HepG2 (cell line): ENCODE results near the gene GPAT3. TPM values are rescaled to one million over a fixed set of nuclear protein-coding genes. Genes with fewer than 3 reads are reported as not detected.
A peak's percentile ranks its signal among the peaks of the same experiment; 100 is the strongest.

Source experiments
- ARID3A ChIP-seq: IDR thresholded peaks from 2 replicates; pipeline ENCODE4 v1.6.1; 2012; ENCODE audit warnings: low read depth, low read length, improper control_type of control experiment
- ATF3 ChIP-seq: sonication (generic); formaldehyde crosslinking; IDR thresholded peaks from 2 replicates; pipeline ENCODE4 v1.4.0; 2020; ENCODE audit warnings: missing genetic modification reagents
- FOSL2 ChIP-seq: sonication (generic); formaldehyde crosslinking; IDR thresholded peaks from 2 replicates; pipeline ENCODE4 v1.4.0; 2020; ENCODE audit warnings: missing genetic modification reagents
- KAT7 ChIP-seq: IDR thresholded peaks from 2 replicates; pipeline ENCODE4 v1.6.1; 2018; ENCODE audit warnings: borderline replicate concordance, missing compliant biosample characterization
- MAFF ChIP-seq: IDR thresholded peaks from 2 replicates; pipeline ENCODE4 v1.6.1; 2011; ENCODE audit warnings: low read depth, low read length, improper control_type of control experiment
- MAFK ChIP-seq, 2 experiments: IDR thresholded peaks in 1 of 2; conservative IDR thresholded peaks in 1 of 2; 2 replicates each; pipeline ENCODE4 v1.6.1; 2011; ENCODE audit warnings: improper control_type of control experiment in 2 of 2, low read length in 2 of 2
- MED1 ChIP-seq: sonication (generic); formaldehyde crosslinking; IDR thresholded peaks from 2 replicates; pipeline ENCODE4 v1.4.0; 2020; ENCODE audit warnings: missing genetic modification reagents
- NFE2 ChIP-seq: sonication (generic); formaldehyde crosslinking; IDR thresholded peaks from 2 replicates; pipeline ENCODE4 v1.4.0; 2020; ENCODE audit warnings: missing genetic modification reagents
- SAP130 ChIP-seq: IDR thresholded peaks from 2 replicates; pipeline ENCODE4 v1.6.1; 2016; ENCODE audit warnings: low read depth
- SOX13 ChIP-seq, 3 experiments: fragments of 450-650 bp in 1 of 3; sonication (generic) in 1 of 3; formaldehyde crosslinking in 1 of 3; IDR thresholded peaks in 2 of 3; conservative IDR thresholded peaks in 1 of 3; 2 replicates each; pipeline versions ENCODE4 v1.5.0 to v1.6.1; 2016 to 2020; ENCODE audit warnings: antibody characterized with exemption in 1 of 3, mild to moderate bottlenecking in 1 of 3, missing compliant biosample characterization in 1 of 3, missing genetic modification reagents in 1 of 3, moderate library complexity in 1 of 3
- SP2 ChIP-seq: sonication (generic); formaldehyde crosslinking; IDR thresholded peaks from 2 replicates; pipeline ENCODE4 v1.5.1; 2020; ENCODE audit warnings: mild to moderate bottlenecking, missing genetic modification reagents
- TEAD3 ChIP-seq: optimal IDR thresholded peaks from 2 replicates; pipeline ENCODE3; 2016; ENCODE audit warnings: borderline replicate concordance
- TFAP4 ChIP-seq: sonication (generic); IDR thresholded peaks from 2 replicates; pipeline ENCODE4 v1.6.1; 2016; ENCODE audit warnings: low read depth, borderline replicate concordance
- TGIF2 ChIP-seq: IDR thresholded peaks from 2 replicates; pipeline ENCODE4 v1.6.1; 2016; ENCODE audit warnings: control low read depth, missing compliant biosample characterization
- THRA ChIP-seq: sonication (generic); formaldehyde crosslinking; IDR thresholded peaks from 2 replicates; pipeline ENCODE4 v1.4.0; 2020; ENCODE audit warnings: missing genetic modification reagents, borderline replicate concordance
- ZHX2 ChIP-seq, 2 experiments: sonication (generic) in 1 of 2; formaldehyde crosslinking in 1 of 2; IDR thresholded peaks; 2 replicates each; pipeline versions ENCODE4 v1.6.1 to v1.9.0; 2014 to 2022; ENCODE audit warnings: antibody characterized with exemption in 1 of 2, borderline replicate concordance in 1 of 2, inconsistent platforms in 1 of 2, low read depth in 1 of 2, missing genetic modification reagents in 1 of 2
- ZNF598 ChIP-seq: sonication (generic); formaldehyde crosslinking; IDR thresholded peaks from 2 replicates; pipeline ENCODE4 v1.5.1; 2020; ENCODE audit warnings: mild to moderate bottlenecking, missing genetic modification reagents, borderline replicate concordance
- ZNF614 ChIP-seq: IDR thresholded peaks from 2 replicates; pipeline ENCODE4 v1.6.1; 2018; ENCODE audit warnings: missing biosample characterization, missing genetic modification reagents, inconsistent platforms, borderline replicate concordance
- ZNF629 ChIP-seq: sonication (generic); formaldehyde crosslinking; conservative IDR thresholded peaks from 2 replicates; pipeline ENCODE4 v1.5.0; 2020; ENCODE audit warnings: missing genetic modification reagents
- ZNF644 ChIP-seq: IDR thresholded peaks from 2 replicates; pipeline ENCODE4 v1.6.1; 2016; ENCODE audit warnings: low read depth
- polyA plus RNA-seq, 8 experiments: library from polyadenylated mRNA; depleted of rRNA in 3 of 8; stranded (reverse) in 7 of 8; unstranded in 1 of 8; fragments of >200 nt; fragmentation: Illumina TruSeq in 4 of 8; extraction: Trizol in 4 of 8; gene quantifications; 2 replicates each; pipeline versions ENCODE4 v1.2.1 to v1.2.3, GENCODE V29; 2011 to 2016; ENCODE audit warnings: low read depth in 4 of 8, missing spikeins in 1 of 8, mixed read lengths in 1 of 8; ENCODE audit not compliant: insufficient read depth in 1 of 8
- total RNA-seq, 5 experiments: library from RNA; depleted of rRNA; stranded (reverse); fragments of >200 nt; fragmentation: Illumina TruSeq; extraction: Trizol; gene quantifications; 2 replicates each; pipeline ENCODE4 v1.2.3, GENCODE V29; 2016; ENCODE audit warnings: low read depth in 1 of 5

The GPAT3 gene
- total and polyA plus RNA-seq, 2 of the 13 experiments (the other 11 are each of a cell fraction or from before 2014, with no cell fraction given): 2.4 to 2.6 TPM

GRCh38 chr4:83618431-83618830 is 82.5 kb downstream of the GPAT3 start (continued):
- TF ChIP-seq TGIF2 (CRISPR knock-in tag) (peak; percentile 37; the same call in 1 of the 2 replicates), THRA (CRISPR knock-in tag) (0 out of 2 replicates have a peak, but pooled peaks have one; percentile 17), MAFF (peak; percentile 67), ZNF614 (CRISPR knock-in tag) (peak; percentile 90; the same call in 1 of the 2 replicates), TEAD3 (CRISPR knock-in tag) (peak; percentile 94), ZNF644 (0 out of 2 replicates have a peak, but pooled peaks have one; percentile 40), ZHX2 (IDR thresholded peaks at IDR 0.05; ENCODE audit: low read depth) (no peak), ZHX2 (CRISPR knock-in tag; IDR thresholded peaks at IDR 0.05; ENCODE audit: borderline replicate concordance) (no peak), ZNF629 (CRISPR knock-in tag) (no peak), NFE2 (CRISPR knock-in tag) (peak; percentile 87), KAT7 (CRISPR knock-in tag) (0 out of 2 replicates have a peak, but pooled peaks have one; percentile 24), MAFK (conservative IDR thresholded peaks at IDR 0.05 in 1 of 2, IDR thresholded peaks at IDR 0.05 in 1 of 2; ENCODE audit: low read length in 2 of 2) (peak; percentile 13 to 59; a peak in 2 of 4 replicates), FOSL2 (peak; percentile 97), SP2 (CRISPR knock-in tag) (no peak), MED1 (CRISPR knock-in tag) (peak; percentile 46), ARID3A (peak; percentile 78; the same call in 1 of the 2 replicates), ATF3 (0 out of 2 replicates have a peak, but pooled peaks have one; percentile 16), TFAP4 (peak; percentile 45; the same call in 1 of the 2 replicates), ZNF598 (CRISPR knock-in tag) (no peak), SOX13 (IDR thresholded peaks at IDR 0.05) (no peak), SOX13 (CRISPR knock-in tag; conservative IDR thresholded peaks at IDR 0.05 in 1 of 2, IDR thresholded peaks at IDR 0.05 in 1 of 2) (peak in 1 of 2 experiments; percentile 67; a peak in 1 of 4 replicates), SAP130 (CRISPR knock-in tag) (peak; percentile 89)
